ENCODE data around the gene CPED1. TPM values are rescaled to one million over a fixed set of nuclear protein-coding genes. Genes with fewer than 3 reads are reported as not detected.

CPED1 gene
- total and polyA plus RNA-seq, 3 donors from 2014 or later = 7.4 to 13.1 (median 11.8) TPM

- no peak for TF ChIP-seq POLR2A (IDR thresholded peaks at IDR 0.05)
- TF ChIP-seq, protein P1, sequence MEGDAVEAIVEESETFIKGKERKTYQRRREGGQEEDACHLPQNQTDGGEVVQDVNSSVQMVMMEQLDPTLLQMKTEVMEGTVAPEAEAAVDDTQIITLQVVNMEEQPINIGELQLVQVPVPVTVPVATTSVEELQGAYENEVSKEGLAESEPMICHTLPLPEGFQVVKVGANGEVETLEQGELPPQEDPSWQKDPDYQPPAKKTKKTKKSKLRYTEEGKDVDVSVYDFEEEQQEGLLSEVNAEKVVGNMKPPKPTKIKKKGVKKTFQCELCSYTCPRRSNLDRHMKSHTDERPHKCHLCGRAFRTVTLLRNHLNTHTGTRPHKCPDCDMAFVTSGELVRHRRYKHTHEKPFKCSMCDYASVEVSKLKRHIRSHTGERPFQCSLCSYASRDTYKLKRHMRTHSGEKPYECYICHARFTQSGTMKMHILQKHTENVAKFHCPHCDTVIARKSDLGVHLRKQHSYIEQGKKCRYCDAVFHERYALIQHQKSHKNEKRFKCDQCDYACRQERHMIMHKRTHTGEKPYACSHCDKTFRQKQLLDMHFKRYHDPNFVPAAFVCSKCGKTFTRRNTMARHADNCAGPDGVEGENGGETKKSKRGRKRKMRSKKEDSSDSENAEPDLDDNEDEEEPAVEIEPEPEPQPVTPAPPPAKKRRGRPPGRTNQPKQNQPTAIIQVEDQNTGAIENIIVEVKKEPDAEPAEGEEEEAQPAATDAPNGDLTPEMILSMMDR (IDR thresholded peaks at IDR 0.05) = no peak
- Histone ChIP-seq H3K4me1 (peaks cover 8% of the 10 kb centered on the region), H3K4me3 (no peak overlapping the region), H3K27ac (peak overlapping the region in 1 of 2 donors; percentile 22), H3K36me3 (ENCODE audit: low read depth, missing control alignments) (no peaks in the 10 kb centered on the region), H3K9me3 (no peaks in the 10 kb centered on the region), H3K27me3 (no peaks in the 10 kb centered on the region)
- no peak for DNase-seq
- intact Hi-C loops (cut with DNase I; ENCODE audit: low total_unique reads) = no loop called here
- 97 to 100% methylated on average over 1 of the region's 1 CpG for WGBS, 2 donors
Measured at GRCh38 chr7:121020249-121020988, 31.9 kb downstream of the CPED1 start.

GRCh38 chr7:121020989-121021969 is 32.8 kb downstream of the CPED1 start:
- 59 to 68% methylated on average over 5 of the region's 5 CpGs for WGBS, 2 donors
- no peaks in the 10 kb centered on the region for H3K36me3 ChIP-seq (ENCODE audit: low read depth, missing control alignments)
- TF ChIP-seq, protein P1 (IDR thresholded peaks at IDR 0.05) = no peak
- no peak for TF ChIP-seq POLR2A (IDR thresholded peaks at IDR 0.05)
- no peaks in the 10 kb centered on the region for H3K9me3 ChIP-seq
- no peak for DNase-seq
- intact Hi-C loops (cut with DNase I; ENCODE audit: low total_unique reads) = no loop called here
- no peak overlapping the region for H3K4me3 ChIP-seq
- H3K27me3 ChIP-seq = no peaks in the 10 kb centered on the region
- H3K27ac ChIP-seq = no peak overlapping the region
- peaks cover 6% of the 10 kb centered on the region for H3K4me1 ChIP-seq

DNA sequence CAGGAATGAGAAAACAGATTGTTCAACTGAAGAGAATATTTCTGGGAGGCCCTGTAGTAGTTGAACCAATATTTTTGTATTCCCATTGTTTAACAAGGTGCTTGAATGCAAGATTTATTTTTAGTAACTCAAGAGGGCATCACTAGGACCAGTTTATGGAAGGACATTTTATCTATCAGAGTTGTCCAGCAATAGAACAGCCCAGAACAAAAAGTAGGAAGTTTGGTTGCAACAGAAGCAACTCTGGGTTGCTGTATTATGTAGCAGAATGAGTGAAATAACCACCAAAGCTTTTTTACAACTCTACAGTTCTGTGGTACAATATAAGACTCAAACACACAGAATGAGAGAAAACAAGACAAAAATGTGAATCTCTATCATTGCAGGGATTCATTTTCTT is 34.7 kb downstream of the CPED1 start:
- no peak for TF ChIP-seq POLR2A (IDR thresholded peaks at IDR 0.05)
- TF ChIP-seq, protein P1 (IDR thresholded peaks at IDR 0.05) = no peak
- H3K27me3 ChIP-seq = no peaks in the 10 kb centered on the region
- no peak overlapping the region for H3K4me3 ChIP-seq
- H3K4me1 ChIP-seq = peaks cover 6% of the 10 kb centered on the region
- H3K27ac ChIP-seq = peak overlapping the region in 1 of 2 donors; percentile 58
- no peaks in the 10 kb centered on the region for H3K36me3 ChIP-seq (ENCODE audit: low read depth, missing control alignments)
- DNase-seq = no peak
- intact Hi-C loops (cut with DNase I; ENCODE audit: low total_unique reads) = no loop called here
- H3K9me3 ChIP-seq = no peaks in the 10 kb centered on the region

GRCh38 chr7:121023683-121024511 is 35.4 kb downstream of the CPED1 start:
- Histone ChIP-seq H3K27me3 (no peaks in the 10 kb centered on the region), H3K4me3 (no peak overlapping the region), H3K27ac (peak overlapping the region; percentile 4 to 58), H3K36me3 (ENCODE audit: low read depth, missing control alignments) (no peaks in the 10 kb centered on the region), H3K4me1 (peaks cover 6% of the 10 kb centered on the region), H3K9me3 (no peaks in the 10 kb centered on the region)
- intact Hi-C loops (cut with DNase I; ENCODE audit: low total_unique reads) = no loop called here
- 31 to 41% methylated on average over 8 of the region's 8 CpGs for WGBS, 2 donors
- no peak for DNase-seq
- no peak for TF ChIP-seq POLR2A (IDR thresholded peaks at IDR 0.05)
- TF ChIP-seq, protein P1 (IDR thresholded peaks at IDR 0.05) = no peak

Data from testis (tissue), 3 donors.